GM21576 (cell line): Measurements from ENCODE around the gene TPCN2.

ENCODE experiments used
- ATAC-seq: cut with Tn5 transposase; IDR thresholded peaks from one replicate; pipeline ENCODE4 v1.9.1; 2021; ENCODE audit warnings: mild to moderate bottlenecking, moderate library complexity; ENCODE audit not compliant: unreplicated experiment

TPCN2 gene

GRCh38 chr11:69091638-69092165 lies 43.0 kb downstream of the TPCN2 start:
- no peak for ATAC-seq

GRCh38 chr11:69092263-69092662 lies 43.5 kb downstream of the TPCN2 start:
- no peak for ATAC-seq

- no peak for ATAC-seq
These were observed 44.4 kb downstream of the TPCN2 start for GRCh38 chr11:69093106-69093505.

GRCh38 chr11:69094111-69094914 lies 45.6 kb downstream of the TPCN2 start:
- no peak for ATAC-seq

- no peak for ATAC-seq
These were observed 46.2 kb downstream of the TPCN2 start for GRCh38 chr11:69094915-69095290.

- ATAC-seq: no peak
These were observed 46.6 kb downstream of the TPCN2 start for GRCh38 chr11:69095300-69095699.

- no peak for ATAC-seq
These were observed 47.7 kb downstream of the TPCN2 start for GRCh38 chr11:69096473-69096872.

- no peak for ATAC-seq
These were observed 48.5 kb downstream of the TPCN2 start for GRCh38 chr11:69097263-69097662.

GRCh38 chr11:69099180-69099579 lies 50.4 kb downstream of the TPCN2 start:
- no peak for ATAC-seq

- no peak for ATAC-seq
These were observed 51.9 kb downstream of the TPCN2 start for GRCh38 chr11:69100454-69101114.

- no peak for ATAC-seq
These were observed 52.5 kb downstream of the TPCN2 start for GRCh38 chr11:69101115-69101791.

GRCh38 chr11:69101792-69102695 lies 53.3 kb downstream of the TPCN2 start:
- no peak for ATAC-seq

- no peak for ATAC-seq
These were observed 54.2 kb downstream of the TPCN2 start for GRCh38 chr11:69102732-69103615.

GRCh38 chr11:69104212-69104855 lies 55.6 kb downstream of the TPCN2 start:
- no peak for ATAC-seq

- no peak for ATAC-seq
These were observed 56.2 kb downstream of the TPCN2 start for GRCh38 chr11:69104856-69105395.

GRCh38 chr11:69105461-69106030 lies 56.8 kb downstream of the TPCN2 start:
- no peak for ATAC-seq

- no peak for ATAC-seq
These were observed 57.5 kb downstream of the TPCN2 start for GRCh38 chr11:69106031-69106811.

- no peak for ATAC-seq
These were observed 58.7 kb downstream of the TPCN2 start for GRCh38 chr11:69107413-69107812.
